Stimulated activated naive CD8-positive, alpha-beta T cell treated with anti-CD3 and anti-CD28 coated beads, Interleukin-15, Interleukin-2, amounts not matched to agents 100 ng/mL and 50 ng/mL, for 24 hours (primary cell): ENCODE results near the gene NUDT22.

ENCODE experiments used
- H3K27ac Mint-ChIP-seq: one replicate; pipeline ENCODE4 v1.8.0; 2021; ENCODE audit warnings: mild to moderate bottlenecking, mixed read lengths
- H3K27me3 Mint-ChIP-seq: one replicate; pipeline ENCODE4 v1.8.0; 2021; ENCODE audit warnings: mixed read lengths
- H3K36me3 Mint-ChIP-seq: one replicate; pipeline ENCODE4 v1.8.0; 2021; ENCODE audit warnings: low read depth, mixed read lengths
- H3K4me1 Mint-ChIP-seq: one replicate; pipeline ENCODE4 v1.8.0; 2021; ENCODE audit warnings: low read depth, mixed read lengths
- H3K4me3 Mint-ChIP-seq: one replicate; pipeline ENCODE4 v1.8.0; 2021; ENCODE audit warnings: mild to moderate bottlenecking, mixed read lengths
- H3K9me3 Mint-ChIP-seq: one replicate; pipeline ENCODE4 v1.8.0; 2021; ENCODE audit warnings: mixed read lengths

The NUDT22 gene, protein sequence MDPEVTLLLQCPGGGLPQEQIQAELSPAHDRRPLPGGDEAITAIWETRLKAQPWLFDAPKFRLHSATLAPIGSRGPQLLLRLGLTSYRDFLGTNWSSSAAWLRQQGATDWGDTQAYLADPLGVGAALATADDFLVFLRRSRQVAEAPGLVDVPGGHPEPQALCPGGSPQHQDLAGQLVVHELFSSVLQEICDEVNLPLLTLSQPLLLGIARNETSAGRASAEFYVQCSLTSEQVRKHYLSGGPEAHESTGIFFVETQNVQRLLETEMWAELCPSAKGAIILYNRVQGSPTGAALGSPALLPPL

GRCh38 chr11:64225608-64226506 is at the start of gene NUDT22, which contains the start of gene TRPT1:
NUDT22 (plus strand) TSS chr11:64226274; CDS start chr11:64226653, 379 bp downstream.
TRPT1 (minus strand) TSS chr11:64226186; CDS start chr11:64225860, 326 bp downstream.
- H3K36me3 Mint-ChIP-seq: peaks cover 5% of the 10 kb centered on the region
- H3K4me3 Mint-ChIP-seq: peak within 1 kb of the TSS; percentile 87
- peak within 1 kb of the TSS; percentile 81 for H3K27ac Mint-ChIP-seq
- no peaks in the 10 kb centered on the region for H3K9me3 Mint-ChIP-seq
- peaks cover 39% of the 10 kb centered on the region for H3K4me1 Mint-ChIP-seq
- H3K27me3 Mint-ChIP-seq: no peaks in the 10 kb centered on the region

DNA sequence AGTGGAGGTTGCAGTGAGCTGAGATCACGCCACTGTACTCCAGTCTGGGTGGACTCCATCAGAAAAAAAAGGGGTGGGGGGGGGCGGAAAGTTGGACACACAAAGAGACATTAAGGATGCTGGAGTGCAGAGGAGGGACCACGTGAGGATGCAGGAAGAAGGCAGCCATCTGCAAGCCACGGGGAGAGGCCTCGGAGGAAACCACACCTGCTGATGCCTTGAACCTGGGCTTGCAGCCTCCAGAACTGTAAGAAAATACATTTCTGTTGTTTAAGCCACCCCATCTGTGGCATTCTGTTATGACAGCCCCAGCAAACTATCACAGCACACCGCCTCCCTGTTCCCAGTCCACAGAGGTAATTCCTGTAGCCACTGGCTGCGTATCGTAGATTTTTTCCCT is 49.3 kb upstream of the NUDT22 start:
- peaks cover 9% of the 10 kb centered on the region for H3K36me3 Mint-ChIP-seq
- H3K4me3 Mint-ChIP-seq: no peak overlapping the region
- H3K27me3 Mint-ChIP-seq: no peaks in the 10 kb centered on the region
- peaks cover 5% of the 10 kb centered on the region for H3K9me3 Mint-ChIP-seq
- H3K27ac Mint-ChIP-seq: no peak overlapping the region
- H3K4me1 Mint-ChIP-seq: peaks cover 18% of the 10 kb centered on the region

- H3K4me1 Mint-ChIP-seq: peaks cover 28% of the 10 kb centered on the region
- peaks cover 5% of the 10 kb centered on the region for H3K9me3 Mint-ChIP-seq
- H3K27ac Mint-ChIP-seq: no peak overlapping the region
- H3K36me3 Mint-ChIP-seq: peaks cover 9% of the 10 kb centered on the region
- H3K4me3 Mint-ChIP-seq: no peak overlapping the region
- H3K27me3 Mint-ChIP-seq: no peaks in the 10 kb centered on the region
Observed at GRCh38 chr11:64178203-64178602, 47.9 kb upstream of the NUDT22 start.

DNA sequence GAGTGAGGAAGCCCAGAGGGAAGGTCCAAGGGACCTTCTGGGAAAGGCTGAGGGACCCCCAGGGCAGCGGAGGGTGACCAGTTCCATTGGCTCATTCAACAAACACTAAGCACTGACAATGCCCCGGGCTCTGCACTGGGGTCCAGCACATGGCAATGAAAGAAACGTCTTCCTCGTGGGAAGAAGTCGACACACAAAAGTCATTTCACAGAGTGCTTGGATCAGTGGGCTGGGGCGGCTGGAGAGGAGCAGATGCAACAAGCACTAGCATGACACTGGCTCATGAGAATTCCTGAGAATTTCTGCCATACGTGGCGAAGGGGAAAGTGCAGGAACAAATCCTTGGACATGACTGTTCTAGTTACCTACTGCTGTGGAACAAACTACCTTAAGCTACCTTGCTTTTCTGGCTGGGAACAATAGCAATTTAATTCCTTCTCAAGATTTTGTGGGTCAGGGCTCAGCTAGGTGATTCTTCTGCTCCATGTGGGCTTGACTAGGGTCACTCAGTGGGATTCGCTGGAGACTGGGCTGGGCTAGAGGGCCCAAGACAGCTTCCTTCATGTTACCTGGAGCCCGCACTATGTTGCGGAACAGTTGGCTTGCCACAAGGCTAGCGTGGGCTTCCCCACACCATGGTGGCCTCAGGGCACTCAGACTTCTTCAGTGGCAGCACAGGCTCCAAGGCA is 47.0 kb upstream of the NUDT22 start:
- peaks cover 2% of the 10 kb centered on the region for H3K9me3 Mint-ChIP-seq
- peaks cover 3% of the 10 kb centered on the region for H3K36me3 Mint-ChIP-seq
- H3K4me1 Mint-ChIP-seq: peaks cover 37% of the 10 kb centered on the region
- H3K4me3 Mint-ChIP-seq: no peak overlapping the region
- no peak overlapping the region for H3K27ac Mint-ChIP-seq
- H3K27me3 Mint-ChIP-seq: no peaks in the 10 kb centered on the region

DNA sequence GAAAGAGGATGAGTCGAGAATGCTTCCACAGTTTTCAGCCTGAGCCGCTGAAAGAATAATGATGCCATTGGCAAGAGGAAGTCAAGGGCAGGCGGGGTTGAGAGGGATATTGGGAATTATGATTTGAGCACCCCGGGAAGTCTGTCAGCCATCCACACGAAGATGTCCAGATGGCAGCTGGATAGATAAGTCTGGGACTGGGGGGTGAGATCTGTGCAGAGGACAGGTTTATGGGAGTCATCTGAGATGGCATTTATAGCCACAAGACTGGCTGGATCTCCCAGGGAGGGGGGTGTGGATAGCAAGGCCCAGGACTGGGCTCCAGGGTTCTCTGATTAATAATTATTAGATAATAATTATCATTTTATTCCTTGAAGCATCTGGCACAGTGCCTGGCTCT is 45.2 kb upstream of the NUDT22 start:
- Mint-ChIP-seq H3K36me3 (no peaks in the 10 kb centered on the region), H3K4me1 (peaks cover 51% of the 10 kb centered on the region), H3K9me3 (no peaks in the 10 kb centered on the region), H3K27me3 (no peaks in the 10 kb centered on the region), H3K27ac (no peak overlapping the region), H3K4me3 (no peak overlapping the region)

GRCh38 chr11:64181506-64182411 is 44.3 kb upstream of the NUDT22 start:
- H3K36me3 Mint-ChIP-seq: no peaks in the 10 kb centered on the region
- no peak overlapping the region for H3K4me3 Mint-ChIP-seq
- H3K27me3 Mint-ChIP-seq: no peaks in the 10 kb centered on the region
- no peak overlapping the region for H3K27ac Mint-ChIP-seq
- H3K4me1 Mint-ChIP-seq: peaks cover 50% of the 10 kb centered on the region
- no peaks in the 10 kb centered on the region for H3K9me3 Mint-ChIP-seq

DNA sequence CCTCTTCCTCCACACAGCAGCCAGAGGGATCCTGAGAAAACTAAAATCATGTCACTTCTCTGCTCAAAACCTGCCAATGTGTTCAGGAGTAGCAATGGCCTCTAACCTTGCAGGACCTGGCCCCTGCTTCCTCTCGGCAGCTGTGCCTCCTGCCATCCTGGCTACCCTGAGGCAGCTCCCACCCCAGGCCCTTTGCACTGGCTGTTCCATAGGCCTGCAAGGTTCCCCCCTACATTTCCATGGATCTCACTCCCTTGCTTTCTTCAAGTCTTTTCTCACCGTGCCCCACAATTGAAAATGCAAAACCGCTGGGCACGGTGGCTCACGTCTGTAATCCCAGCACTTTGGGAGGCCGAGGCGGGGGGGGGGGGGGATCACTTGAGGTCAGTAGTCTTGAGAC is 42.2 kb upstream of the NUDT22 start:
- peak overlapping the region; percentile 42 for H3K4me3 Mint-ChIP-seq
- peaks cover 7% of the 10 kb centered on the region for H3K36me3 Mint-ChIP-seq
- H3K27me3 Mint-ChIP-seq: no peaks in the 10 kb centered on the region
- no peaks in the 10 kb centered on the region for H3K9me3 Mint-ChIP-seq
- H3K4me1 Mint-ChIP-seq: peaks cover 50% of the 10 kb centered on the region
- H3K27ac Mint-ChIP-seq: no peak overlapping the region

GRCh38 chr11:64185175-64185692 is 40.8 kb upstream of the NUDT22 start:
- Mint-ChIP-seq H3K36me3 (peaks cover 13% of the 10 kb centered on the region), H3K27ac (peak overlapping the region; percentile 94), H3K4me3 (peak overlapping the region; percentile 96), H3K9me3 (no peaks in the 10 kb centered on the region), H3K27me3 (no peaks in the 10 kb centered on the region), H3K4me1 (peaks cover 57% of the 10 kb centered on the region)

- Mint-ChIP-seq H3K4me1 (peaks cover 64% of the 10 kb centered on the region), H3K36me3 (peaks cover 18% of the 10 kb centered on the region), H3K4me3 (peak within 1 kb of the TSS; percentile 96), H3K27ac (peak within 1 kb of the TSS; percentile 94), H3K9me3 (no peaks in the 10 kb centered on the region), H3K27me3 (no peaks in the 10 kb centered on the region)
Observed at GRCh38 chr11:64185693-64186491, 40.2 kb upstream of the NUDT22 start, which contains the start of gene STIP1. STIP1 (plus strand) TSS chr11:64186171; CDS start chr11:64186262, 91 bp downstream.

- H3K27ac Mint-ChIP-seq: no peak overlapping the region
- H3K36me3 Mint-ChIP-seq: peaks cover 18% of the 10 kb centered on the region
- H3K4me3 Mint-ChIP-seq: no peak overlapping the region
- H3K27me3 Mint-ChIP-seq: no peaks in the 10 kb centered on the region
- no peaks in the 10 kb centered on the region for H3K9me3 Mint-ChIP-seq
- H3K4me1 Mint-ChIP-seq: peaks cover 61% of the 10 kb centered on the region
Observed at GRCh38 chr11:64186492-64187165, 39.4 kb upstream of the NUDT22 start.

DNA sequence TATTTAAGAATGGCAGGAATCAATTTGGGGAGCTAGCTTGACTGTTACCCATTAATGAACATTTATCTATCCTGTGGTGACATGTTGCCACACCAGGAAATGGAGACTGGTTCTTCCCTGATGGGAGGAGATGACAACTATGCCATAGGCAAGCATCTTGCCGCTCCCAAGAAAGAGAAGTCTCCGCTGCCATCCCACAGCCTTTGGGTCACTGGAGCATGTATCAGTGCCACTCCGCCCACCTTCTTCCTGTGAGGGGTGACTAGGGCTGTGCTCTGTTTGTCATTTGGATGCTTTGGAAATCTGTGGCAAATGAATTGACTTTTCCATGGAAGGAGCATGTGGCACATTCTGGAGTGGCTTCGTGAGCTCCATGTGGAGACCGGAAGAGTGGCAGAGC is 33.6 kb upstream of the NUDT22 start:
- Mint-ChIP-seq H3K36me3 (peaks cover 67% of the 10 kb centered on the region), H3K27ac (peak overlapping the region; percentile 59), H3K9me3 (no peaks in the 10 kb centered on the region), H3K4me1 (peaks cover 55% of the 10 kb centered on the region), H3K4me3 (no peak overlapping the region), H3K27me3 (no peaks in the 10 kb centered on the region)

GRCh38 chr11:64196626-64197025 is 29.4 kb upstream of the NUDT22 start:
- Mint-ChIP-seq H3K4me3 (no peak overlapping the region), H3K36me3 (peaks cover 83% of the 10 kb centered on the region), H3K4me1 (peaks cover 30% of the 10 kb centered on the region), H3K9me3 (no peaks in the 10 kb centered on the region), H3K27ac (peak overlapping the region; percentile 49), H3K27me3 (no peaks in the 10 kb centered on the region)

GRCh38 chr11:64198511-64198910 is 27.6 kb upstream of the NUDT22 start:
- peaks cover 23% of the 10 kb centered on the region for H3K4me1 Mint-ChIP-seq
- peaks cover 85% of the 10 kb centered on the region for H3K36me3 Mint-ChIP-seq
- H3K27ac Mint-ChIP-seq: peak overlapping the region; percentile 40

More at GRCh38 chr11:64198511-64198910, 27.6 kb upstream of the NUDT22 start:
- no peak overlapping the region for H3K4me3 Mint-ChIP-seq
- H3K27me3 Mint-ChIP-seq: no peaks in the 10 kb centered on the region
- no peaks in the 10 kb centered on the region for H3K9me3 Mint-ChIP-seq
